GM21737 (cell line): ENCODE data around the gene ZDHHC11.
"Not testable (repeated sequence)": the region's sequence is repeated elsewhere in the genome, so short reads cannot be mapped to it uniquely, and the experiment has no call there.

ENCODE experiments used
- ATAC-seq: cut with Tn5 transposase; IDR thresholded peaks from one replicate; pipeline ENCODE4 v1.9.1; 2021; ENCODE audit warnings: mild to moderate bottlenecking, moderate library complexity; ENCODE audit not compliant: unreplicated experiment

ZDHHC11 gene

DNA sequence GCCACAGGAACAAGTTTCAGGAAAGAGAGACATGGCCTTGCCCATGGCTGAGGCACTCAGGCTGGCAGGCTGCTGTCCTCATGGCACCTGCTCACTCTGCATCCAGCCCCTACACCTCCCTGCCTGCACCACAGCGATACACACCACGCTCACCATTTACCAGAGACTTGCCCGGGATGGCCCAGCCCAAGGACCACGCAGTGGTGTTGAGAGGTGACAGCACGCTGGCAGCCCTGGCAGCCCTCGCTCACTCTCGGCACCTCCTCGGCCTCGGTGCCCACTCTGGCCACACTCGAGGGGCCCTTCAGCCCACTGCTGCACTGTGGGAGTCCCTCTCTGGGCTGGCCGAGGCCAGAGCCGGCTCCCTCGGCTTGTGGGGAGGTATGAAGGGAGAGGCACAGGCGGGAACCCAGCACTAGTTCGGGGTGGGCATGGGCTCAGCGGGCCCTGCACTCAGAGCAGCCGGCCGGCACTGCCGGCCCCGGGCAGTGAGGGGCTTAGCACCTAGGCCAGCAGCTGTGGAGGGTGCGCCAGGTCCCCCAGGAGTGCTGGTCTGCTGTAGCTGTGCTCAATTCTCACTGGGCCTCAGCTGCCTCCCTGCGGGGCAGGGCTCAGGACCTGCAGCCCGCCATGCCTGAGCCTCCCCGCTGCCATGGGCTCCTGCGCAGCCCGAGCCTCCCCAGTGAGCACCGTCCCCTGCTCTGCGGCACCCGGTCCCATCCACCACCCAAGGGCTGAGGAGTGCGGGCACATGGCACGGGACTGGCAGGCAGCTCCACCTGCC, 86.6 kb downstream of the ZDHHC11 start:
- ATAC-seq = no peak

DNA sequence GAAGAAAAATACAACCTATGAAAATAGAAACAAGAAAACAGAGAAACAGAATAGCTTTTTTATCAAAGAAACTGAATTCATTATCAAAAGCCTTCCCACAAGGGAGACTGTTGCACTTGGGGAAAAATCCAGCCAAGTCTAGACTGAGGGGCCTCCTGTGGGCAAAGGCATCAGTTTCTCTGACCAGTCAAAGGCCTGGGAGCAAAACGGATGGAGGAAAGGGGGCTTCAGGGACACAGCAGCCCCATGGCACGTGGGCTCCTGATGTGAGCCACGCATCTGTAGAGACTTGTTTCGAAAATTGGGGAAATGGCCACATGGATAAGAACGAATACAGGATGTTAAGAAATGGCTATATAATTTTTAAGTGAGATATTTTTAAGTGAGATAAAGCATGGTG, 87.4 kb downstream of the ZDHHC11 start:
- ATAC-seq = no peak

DNA sequence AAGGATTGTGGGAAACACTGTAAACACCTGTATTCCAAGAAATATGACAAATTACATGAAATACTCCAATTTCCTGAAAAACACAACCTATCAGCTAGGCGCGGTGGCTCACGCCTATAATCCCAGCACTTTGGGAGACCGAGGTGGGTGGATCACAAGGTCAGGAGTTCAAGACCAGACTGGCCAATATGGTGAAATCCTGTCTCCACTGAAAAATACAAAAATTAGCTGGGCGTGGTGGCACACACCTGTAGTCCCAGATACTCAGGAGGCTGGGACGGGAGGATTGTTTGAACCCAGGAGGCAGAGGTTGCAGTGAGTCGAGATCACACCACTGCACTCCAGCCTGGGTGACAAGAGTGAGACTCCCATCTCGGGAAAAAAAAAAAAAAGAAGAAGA, 87.8 kb downstream of the ZDHHC11 start:
- ATAC-seq = not testable (repeated sequence)

- no peak for ATAC-seq
Observed at GRCh38 chr5:761854-762710, 88.7 kb downstream of the ZDHHC11 start.

- no peak for ATAC-seq
Observed at GRCh38 chr5:761059-761771, 89.6 kb downstream of the ZDHHC11 start.

DNA sequence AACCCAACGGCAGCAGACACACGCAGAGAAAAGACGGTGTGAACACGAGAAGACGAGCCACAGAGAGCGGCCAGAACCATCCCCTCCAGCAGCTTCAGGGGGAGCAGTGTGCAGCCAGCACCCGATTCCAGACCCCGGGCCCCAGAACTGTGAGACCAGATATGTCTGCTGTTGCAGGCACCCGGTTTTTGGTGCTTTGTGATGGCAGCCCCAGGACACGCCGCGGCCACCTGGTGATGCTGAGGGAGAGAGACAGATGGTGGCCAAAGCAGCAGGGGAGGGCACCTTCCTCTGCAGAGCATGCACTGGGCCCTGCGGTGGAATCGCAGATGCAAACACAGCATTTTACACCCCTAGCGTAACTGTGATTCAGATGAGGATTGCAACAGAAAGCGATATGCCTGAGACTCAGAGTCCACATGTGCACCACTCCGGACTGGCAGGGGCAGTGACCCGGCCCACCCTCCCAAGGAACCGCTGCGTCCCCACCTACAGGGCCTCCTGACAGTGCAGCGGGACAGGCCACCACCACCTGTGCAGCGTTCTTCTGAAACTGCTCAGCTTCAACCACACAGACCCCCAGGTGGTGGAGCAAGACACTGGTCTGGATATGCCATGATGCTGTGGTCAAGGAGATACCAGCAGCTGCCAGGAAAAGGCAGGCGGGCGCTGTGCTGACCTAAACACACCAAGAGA, 90.3 kb downstream of the ZDHHC11 start:
- no peak for ATAC-seq

GRCh38 chr5:759781-760362, 90.9 kb downstream of the ZDHHC11 start:
- no peak for ATAC-seq

DNA sequence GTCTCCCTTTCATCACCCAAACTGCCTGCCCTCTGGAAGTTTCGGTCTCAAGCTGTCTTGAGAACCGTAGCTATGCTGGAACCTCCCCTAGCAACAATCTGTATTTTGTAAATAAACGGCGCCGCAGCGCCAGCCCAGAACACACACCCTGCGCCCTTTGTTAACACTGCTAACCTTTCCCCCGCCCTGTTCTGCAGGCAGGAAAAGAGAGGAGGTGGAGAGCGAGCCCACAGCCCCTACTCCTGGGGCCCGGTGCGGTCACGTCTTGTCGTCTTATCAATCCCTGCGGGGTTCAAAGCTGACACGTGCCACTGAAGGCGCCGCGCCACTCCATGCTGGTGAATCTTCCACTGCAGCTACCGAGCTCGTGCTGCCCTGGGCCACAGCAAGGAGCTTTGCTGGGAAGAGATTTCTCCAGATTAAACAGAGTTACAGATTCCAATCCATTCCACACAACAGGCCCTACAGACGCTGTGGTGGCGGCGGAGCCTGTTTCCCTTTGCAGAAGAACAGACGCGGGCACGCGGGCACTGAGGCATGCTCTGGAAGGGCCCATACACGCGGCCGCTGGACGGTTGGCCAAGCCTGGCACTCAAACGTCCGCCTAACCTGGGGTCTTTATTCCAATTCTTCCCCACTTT, 91.6 kb downstream of the ZDHHC11 start:
- ATAC-seq = no peak

DNA sequence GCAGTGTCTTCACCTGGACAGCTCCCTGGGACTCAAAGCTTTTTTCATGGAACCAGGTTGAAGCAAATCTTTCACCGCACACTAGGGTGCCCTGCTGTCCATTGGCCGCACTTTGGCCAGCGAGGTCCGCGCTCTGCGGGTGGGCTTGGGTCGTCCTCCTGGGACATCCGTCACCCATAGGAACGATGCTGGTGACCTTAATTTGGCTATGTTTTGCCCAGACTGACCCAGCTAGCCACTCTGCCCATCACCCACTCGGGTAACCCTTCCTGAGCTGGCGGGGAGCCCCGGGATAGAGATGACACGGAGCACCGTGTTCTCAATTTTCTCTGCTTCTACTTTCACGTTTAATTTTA, 92.1 kb downstream of the ZDHHC11 start:
- ATAC-seq = no peak

GRCh38 chr5:757931-758697, 92.7 kb downstream of the ZDHHC11 start:
- no peak for ATAC-seq

- no peak for ATAC-seq
Observed at GRCh38 chr5:757346-757930, 93.3 kb downstream of the ZDHHC11 start.

DNA sequence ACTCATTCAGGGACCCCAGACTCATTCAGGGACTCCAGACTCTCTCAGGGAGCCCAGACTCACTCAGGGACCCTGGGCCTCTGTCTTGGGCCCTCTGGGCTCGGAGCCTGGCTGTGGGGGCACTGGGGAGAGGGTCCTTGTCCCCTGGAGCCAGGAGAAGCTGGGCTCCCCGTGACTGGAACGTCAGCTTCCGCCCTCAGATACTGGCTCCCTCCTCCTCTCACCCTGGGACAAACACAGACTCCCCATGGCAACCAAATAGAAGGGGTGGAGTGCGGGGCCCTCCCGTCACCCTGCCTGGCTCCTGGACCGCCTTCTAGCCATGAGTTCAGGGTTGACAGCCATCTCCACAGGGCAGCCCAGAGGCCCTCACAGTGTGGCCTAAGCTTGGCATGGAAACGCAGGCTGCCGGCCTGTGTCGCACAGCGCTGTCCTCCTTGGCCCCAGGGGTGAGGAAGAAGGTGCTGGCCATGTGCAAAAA, 93.9 kb downstream of the ZDHHC11 start:
- ATAC-seq = no peak

DNA sequence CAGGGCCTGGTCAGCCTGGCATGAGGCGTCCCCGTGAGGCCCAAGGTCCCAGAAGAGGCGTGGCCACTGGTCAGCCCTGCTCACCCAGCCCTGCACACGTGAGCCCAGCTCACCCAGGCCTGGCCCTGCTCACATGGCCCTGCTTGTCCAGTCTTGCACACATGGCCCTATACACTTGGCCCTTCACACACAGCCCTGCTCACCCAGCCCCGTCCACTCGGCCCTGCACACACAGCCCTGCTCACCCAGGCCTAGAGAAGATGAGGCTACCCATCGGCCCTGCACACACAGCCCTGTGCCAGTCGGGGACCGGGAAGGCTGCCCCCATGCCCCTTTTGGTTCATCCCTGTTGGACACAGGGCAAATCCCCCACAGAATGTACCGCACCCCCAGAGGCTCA, 94.6 kb downstream of the ZDHHC11 start:
- no peak for ATAC-seq

DNA sequence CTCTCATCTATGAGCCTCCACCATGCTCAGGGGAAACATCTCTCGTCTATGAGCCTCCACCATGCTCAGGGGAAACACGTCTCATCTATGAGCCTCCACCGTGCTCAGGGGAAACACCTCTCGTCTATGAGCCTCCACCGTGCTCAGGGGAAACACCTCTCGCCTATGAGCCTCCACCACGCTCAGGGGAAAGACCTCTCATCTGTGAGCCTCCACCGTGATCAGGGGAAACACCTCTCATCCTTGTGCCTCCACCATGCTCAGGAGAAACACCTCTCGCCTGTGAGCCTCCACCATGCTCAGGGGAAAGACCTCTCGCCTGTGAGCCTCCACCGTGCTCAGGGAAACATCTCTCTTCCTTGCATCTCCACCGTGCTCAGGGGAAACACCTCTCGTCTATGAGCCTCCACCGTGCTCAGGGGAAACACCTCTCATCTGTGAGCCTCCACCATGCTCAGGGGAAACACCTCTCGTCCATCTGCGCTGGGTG, 96.6 kb downstream of the ZDHHC11 start:
- ATAC-seq = not testable (repeated sequence)

GRCh38 chr5:753567-754142, 97.1 kb downstream of the ZDHHC11 start:
- not testable (repeated sequence) for ATAC-seq

GRCh38 chr5:752532-753115, 98.2 kb downstream of the ZDHHC11 start:
- not testable (repeated sequence) for ATAC-seq

DNA sequence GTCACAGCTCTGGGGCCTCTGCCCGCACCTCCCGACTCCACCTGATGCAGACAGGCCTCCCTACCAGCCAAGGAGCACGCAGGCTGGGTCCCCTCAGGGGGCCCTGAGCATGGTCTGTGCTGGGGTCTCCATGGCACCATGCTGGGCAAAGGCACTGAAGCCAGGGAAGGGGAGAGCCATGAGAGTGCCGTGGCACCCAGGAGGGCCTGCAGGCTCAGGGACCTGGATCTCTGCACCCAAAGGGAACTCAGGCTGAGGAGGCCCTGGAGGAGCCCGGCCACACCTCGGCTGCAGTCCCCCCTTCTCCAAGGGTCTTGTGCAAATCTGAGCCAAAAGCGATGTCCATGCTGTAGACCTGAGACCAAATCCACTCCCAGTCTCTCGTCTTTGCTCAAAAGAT, 98.8 kb downstream of the ZDHHC11 start:
- not testable (repeated sequence) for ATAC-seq

DNA sequence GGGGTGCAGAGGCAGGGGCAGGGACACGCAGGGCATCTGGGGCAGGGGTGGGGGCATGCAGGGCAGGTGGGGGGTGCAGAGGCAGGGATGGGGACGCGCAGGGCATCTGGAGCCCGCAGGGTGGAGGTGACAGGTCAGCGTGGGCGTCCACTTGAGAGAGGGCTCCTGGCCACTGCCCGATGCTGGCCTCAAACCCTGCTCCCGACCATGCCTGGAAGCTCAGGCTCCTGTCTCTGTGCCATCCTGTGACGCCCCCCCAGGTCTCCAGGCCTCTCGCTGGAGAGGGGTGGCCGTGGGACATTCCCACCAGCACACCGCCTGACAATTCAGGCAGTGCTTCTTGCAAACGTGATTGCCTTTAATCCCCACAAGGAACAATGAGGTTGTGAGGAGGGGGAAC, 99.3 kb downstream of the ZDHHC11 start:
- ATAC-seq = no peak
